GM23338 (cell line): ENCODE data around the gene CLDN20.
"Not testable (repeated sequence)": the region's sequence is repeated elsewhere in the genome, so short reads cannot be mapped to it uniquely, and the experiment has no call there.

Source experiments
- CREB1 ChIP-seq: fragments of 250-450 bp; sonication (Bioruptor Pico); IDR thresholded peaks from 2 replicates; pipeline ENCODE4 v1.5.0; 2020; ENCODE audit warnings: low read depth, mild to moderate bottlenecking, moderate library complexity
- ETS1 ChIP-seq: IDR thresholded peaks from 2 replicates; pipeline ENCODE4 v1.6.1; 2016; ENCODE audit warnings: antibody characterized with exemption
- EZH2 ChIP-seq: fragments of 200-600 bp; sonication (generic); IDR thresholded peaks from one replicate; pipeline ENCODE4 v1.8.0; 2017; ENCODE audit warnings: antibody characterized with exemption, mild to moderate bottlenecking, low read depth; ENCODE audit not compliant: unreplicated experiment
- EZH2phosphoT487 ChIP-seq: fragments of 200-600 bp; sonication (generic); IDR thresholded peaks from one replicate; pipeline ENCODE4 v1.8.1; 2018; ENCODE audit warnings: antibody characterized with exemption; ENCODE audit not compliant: unreplicated experiment
- JUNB ChIP-seq: IDR thresholded peaks from one replicate; pipeline ENCODE4 v1.6.1; 2016; ENCODE audit warnings: antibody characterized with exemption; ENCODE audit not compliant: unreplicated experiment
- POLR2AphosphoS5 ChIP-seq: IDR thresholded peaks from 2 replicates; pipeline ENCODE4 v1.6.1; 2016; ENCODE audit warnings: antibody characterized with exemption, low read depth
- REST ChIP-seq: IDR thresholded peaks from one replicate; pipeline ENCODE4 v1.6.1; 2018; ENCODE audit warnings: antibody characterized with exemption; ENCODE audit not compliant: unreplicated experiment
- STAT1 ChIP-seq: IDR thresholded peaks from one replicate; pipeline ENCODE4 v1.6.1; 2016; ENCODE audit warnings: antibody characterized with exemption; ENCODE audit not compliant: unreplicated experiment
- ZNF114 ChIP-seq: fragments of 250-450 bp; sonication (Bioruptor Pico); IDR thresholded peaks from 2 replicates; pipeline ENCODE4 v1.5.0; 2020; ENCODE audit warnings: mild to moderate bottlenecking, moderate library complexity
- TF ChIP-seq, protein P1 (sequence below), 2 experiments: fragments of 200-600 bp in 1 of 2; sonication (generic) in 1 of 2; conservative IDR thresholded peaks; 2 replicates each; pipeline versions ENCODE4 v1.5.1 to v1.6.1; 2016 to 2017; ENCODE audit warnings: antibody characterized with exemption in 2 of 2, low read depth in 2 of 2, mild to moderate bottlenecking in 2 of 2, moderate library complexity in 1 of 2

- TF ChIP-seq, protein P1, sequence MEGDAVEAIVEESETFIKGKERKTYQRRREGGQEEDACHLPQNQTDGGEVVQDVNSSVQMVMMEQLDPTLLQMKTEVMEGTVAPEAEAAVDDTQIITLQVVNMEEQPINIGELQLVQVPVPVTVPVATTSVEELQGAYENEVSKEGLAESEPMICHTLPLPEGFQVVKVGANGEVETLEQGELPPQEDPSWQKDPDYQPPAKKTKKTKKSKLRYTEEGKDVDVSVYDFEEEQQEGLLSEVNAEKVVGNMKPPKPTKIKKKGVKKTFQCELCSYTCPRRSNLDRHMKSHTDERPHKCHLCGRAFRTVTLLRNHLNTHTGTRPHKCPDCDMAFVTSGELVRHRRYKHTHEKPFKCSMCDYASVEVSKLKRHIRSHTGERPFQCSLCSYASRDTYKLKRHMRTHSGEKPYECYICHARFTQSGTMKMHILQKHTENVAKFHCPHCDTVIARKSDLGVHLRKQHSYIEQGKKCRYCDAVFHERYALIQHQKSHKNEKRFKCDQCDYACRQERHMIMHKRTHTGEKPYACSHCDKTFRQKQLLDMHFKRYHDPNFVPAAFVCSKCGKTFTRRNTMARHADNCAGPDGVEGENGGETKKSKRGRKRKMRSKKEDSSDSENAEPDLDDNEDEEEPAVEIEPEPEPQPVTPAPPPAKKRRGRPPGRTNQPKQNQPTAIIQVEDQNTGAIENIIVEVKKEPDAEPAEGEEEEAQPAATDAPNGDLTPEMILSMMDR (conservative IDR thresholded peaks at IDR 0.05; ENCODE audit: low read depth in 2 of 2), result peak; percentile 71 to 81
- not testable (repeated sequence) for TF ChIP-seq JUNB; EZH2; ZNF114 (CRISPR knock-in tag); REST; EZH2phosphoT487; POLR2AphosphoS5; CREB1 (CRISPR knock-in tag); ETS1; STAT1
These were observed 4.5 kb downstream of the CLDN20 start for GRCh38 chr6:155268088-155268867.
